ENCODE data around the gene RAD51AP1. TPM values are rescaled to one million over a fixed set of nuclear protein-coding genes. Genes with fewer than 3 reads are reported as not detected.
"Not testable (repeated sequence)": the region's sequence is repeated elsewhere in the genome, so short reads cannot be mapped to it uniquely, and the experiment has no call there.

The RAD51AP1 gene
- total RNA-seq, 1 experiment from 2014 or later, result 59.4 TPM

- H2BK5ac ChIP-seq (ENCODE audit: insufficient read length, low read length); H4K8ac ChIP-seq (replicated peaks; ENCODE audit: insufficient read length, low read depth, low read length); H3K4me1 ChIP-seq (ENCODE audit: insufficient read depth, low read length); H3K36me3 Mint-ChIP-seq (ENCODE audit: insufficient read depth in 1 of 3, low read depth in 3 of 3); H3K4me1 Mint-ChIP-seq; H2BK20ac ChIP-seq (ENCODE audit: low read depth, low read length, poor library complexity, severe bottlenecking); H3K4me3 Mint-ChIP-seq; H3K23me2 ChIP-seq (ENCODE audit: insufficient read length, low read depth, low read length, poor library complexity, severe bottlenecking); H3T11ph ChIP-seq (ENCODE audit: low read length); H2BK120ac ChIP-seq (ENCODE audit: low read depth, low read length, poor library complexity, severe bottlenecking); H3K27me3 ChIP-seq (ENCODE audit: insufficient read depth, low read length); H2AFZ ChIP-seq (ENCODE audit: low read length); H3K9ac ChIP-seq (ENCODE audit: extremely low read depth, insufficient read length, low read length); H3K79me1 ChIP-seq (ENCODE audit: insufficient read depth, low read depth, low read length, poor library complexity, severe bottlenecking); H2BK15ac ChIP-seq (ENCODE audit: low read depth, low read length); H3K27me3 Mint-ChIP-seq (ENCODE audit: low read depth); H3K14ac ChIP-seq (ENCODE audit: insufficient read depth, low read length); H4K20me1 ChIP-seq (ENCODE audit: control insufficient read depth, insufficient read depth, insufficient read length); H3K27ac Mint-ChIP-seq; H3K9me3 ChIP-seq (ENCODE audit: control insufficient read depth, low read depth, low read length); H3K9me3 Mint-ChIP-seq; H4K5ac ChIP-seq (ENCODE audit: insufficient read length, low read depth, low read length); H2BK12ac ChIP-seq (ENCODE audit: insufficient read length, low read depth, low read length); H3K56ac ChIP-seq (ENCODE audit: insufficient read length, low read depth, low read length); H4K91ac ChIP-seq (ENCODE audit: insufficient read length, low read depth, low read length); H3K79me2 ChIP-seq (ENCODE audit: insufficient read depth, low read length); H2AK5ac ChIP-seq (ENCODE audit: insufficient read length, low read length); DNase-seq; H3K18ac ChIP-seq (ENCODE audit: insufficient read length, low read depth, low read length); H3K27ac ChIP-seq (ENCODE audit: insufficient read length, low read depth, low read length); H3K23ac ChIP-seq (ENCODE audit: insufficient read length, low read depth, low read length); H3K4me2 ChIP-seq (ENCODE audit: insufficient read depth, insufficient read length, low read length); H3K4ac ChIP-seq (ENCODE audit: low read depth, low read length): not testable (repeated sequence)
- no CpG with 5 or more reads among the region's 12 CpGs for WGBS (ENCODE audit: extremely low coverage, insufficient read length, low lambda C conversion rate)
These were observed 29.4 kb upstream of the RAD51AP1 start for GRCh38 chr12:4509269-4509668.

All from H9 (cell line).